ENCODE results near the gene TSFM. TPM values are rescaled to one million over a fixed set of nuclear protein-coding genes. Genes with fewer than 3 reads are reported as not detected.

TSFM gene
- total RNA-seq, 4 donors from 2014 or later, result 1.4 to 23.2 (median 18.9) TPM

DNA sequence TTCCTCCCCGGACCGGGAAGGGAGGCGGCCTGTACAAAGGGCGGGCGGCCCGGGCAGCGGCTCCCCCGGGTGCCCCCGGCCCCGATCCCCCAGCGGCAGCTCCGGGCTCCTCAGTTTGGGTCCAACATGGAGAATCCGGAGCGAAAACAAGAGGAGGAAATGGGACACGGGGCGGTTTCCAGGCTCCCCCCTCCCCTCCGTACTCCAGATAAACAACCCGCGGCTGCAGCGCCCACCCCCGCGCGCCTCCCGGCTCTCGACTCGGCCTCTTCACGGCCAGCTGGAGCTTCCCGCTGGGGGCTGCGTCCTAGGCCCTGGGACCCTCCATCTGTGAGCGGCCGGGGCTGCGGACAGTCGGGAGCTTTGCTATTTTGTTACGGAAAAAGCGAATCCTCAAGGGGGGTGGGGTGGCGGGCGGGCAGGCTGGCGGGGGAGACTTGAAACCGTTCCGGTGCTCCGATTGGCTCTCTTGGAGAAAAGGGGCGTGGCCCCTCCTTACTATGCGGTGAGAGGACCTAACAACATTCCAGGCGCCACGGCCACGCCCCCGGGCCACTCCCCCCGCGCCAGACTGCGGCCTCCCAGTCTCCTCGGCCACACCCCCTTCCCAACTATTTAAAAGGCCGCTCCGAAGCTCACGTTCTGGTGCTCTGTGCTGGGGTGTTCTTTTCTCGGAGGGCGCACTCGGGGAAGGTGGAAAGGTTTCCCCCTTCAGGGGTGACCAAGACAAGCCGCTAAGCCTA lies 64.2 kb downstream of the TSFM start, which contains the start of gene CTDSP2:
Gene CTDSP2 (minus strand): TSS at position 153 of the 743 bp plus-strand sequence. CDS start 294 bp downstream, outside the sequence.
- Histone ChIP-seq H3K27ac (peak within 1 kb of the TSS; percentile 98 to 99 (median 98)), H3K9me3 (no peaks in the 10 kb centered on the region), H3K36me3 (no peaks in the 10 kb centered on the region), H3K4me1 (peaks cover 17 to 37% (median 31%) of the 10 kb centered on the region in 4 donors), H3K27me3 (no peaks in the 10 kb centered on the region), H3K4me3 (peak within 1 kb of the TSS; percentile 66 to 98 (median 84))
- peak; percentile 100 for DNase-seq
- intact Hi-C loops (cut with DNase I; ENCODE audit: low total_unique reads), result no loop called here
- in situ Hi-C loops (cut with MboI; ENCODE audit: low pct_ligation_motif_present in 1 of 4, low pct_unique_long_range_greater_than_20kb in 1 of 4, low sequenced_read_pairs in 3 of 4), result loop anchor here in 2 of 4 donors (5.0 to 10.0 kb wide), 2 partner anchors 46 to 48 kb away; no protein-coding TSS in a partner anchor
- 1% methylated on average over 44 of the region's 58 CpGs; no CpG with 5 or more reads in 1 of the 2 donors for WGBS, 2 donors (ENCODE audit: low coverage in 1 of 2)
- peak; percentile 82 for TF ChIP-seq POLR2A (IDR thresholded peaks at IDR 0.05)
- TF ChIP-seq EP300 (IDR thresholded peaks at IDR 0.05; ENCODE audit: low read depth), result no peak
- peak; percentile 86 to 95 (median 90) for TF ChIP-seq POLR2AphosphoS5 (IDR thresholded peaks at IDR 0.05)
- TF ChIP-seq CTCF (IDR thresholded peaks at IDR 0.05), result peak in 1 of 5 experiments; percentile 26

Small RNA genes lying within 50 kb of the gene (small RNA-seq; reads per million reads assigned to genes)
- 3.2 to 10.2 (median 5.7) reads per million in 4 donors for gene MIR26A2
- gene RNU6-1083P, result 0 reads per million in 4 donors

Other genes starting within 250 kb of the TSFM start
- gene DCTN2, start 235.6 kb upstream of the TSFM start, total RNA-seq, result 100 to 1,000 TPM; 154 to 344 (median 175) TPM
- 1 to 10 TPM; 1.3 to 6.2 (median 1.6) TPM for gene KIF5A, start 232.7 kb upstream of the TSFM start, total RNA-seq
- 100 to 1,000 TPM in 1 of 4 donors, 10 to 100 TPM in 3; 38.4 to 308 (median 45.8) TPM for gene PIP4K2C, start 191.6 kb upstream of the TSFM start, total RNA-seq
- gene DTX3, start 178.0 kb upstream of the TSFM start, total RNA-seq, result 10 to 100 TPM in 1 of 4 donors, 1 to 10 TPM in 3; 8.0 to 10.9 (median 9.6) TPM
- 10 to 100 TPM in 3 of 4 donors, 1 to 10 TPM in 1; 6.6 to 35.9 (median 15.3) TPM for gene ARHGEF25, start 171.4 kb upstream of the TSFM start, total RNA-seq
- gene B4GALNT1, start 149.6 kb upstream of the TSFM start, total RNA-seq, result 1 to 10 TPM in 2 of 4 donors, under 1 TPM in 1, not detected in 1; 0.68 to 6.4 (median 2.1) TPM
- 100 to 1,000 TPM; 187 to 362 (median 249) TPM for gene OS9, start 88.7 kb upstream of the TSFM start, total RNA-seq
- 100 to 1,000 TPM in 1 of 4 donors, 1 to 10 TPM in 3; 1.2 to 125 (median 5.6) TPM for gene AGAP2, start 44.0 kb upstream of the TSFM start, total RNA-seq
- gene TSPAN31, start 37.7 kb upstream of the TSFM start, total RNA-seq, result 10 to 100 TPM; 20.6 to 73.3 (median 42.8) TPM
- 100 to 1,000 TPM in 1 of 4 donors, 10 to 100 TPM in 3; 20.9 to 194 (median 47.8) TPM for gene CDK4, start 30.5 kb upstream of the TSFM start, total RNA-seq
- 10 to 100 TPM in 2 of 4 donors, 1 to 10 TPM in 2; 1.5 to 24.1 (median 9.5) TPM for gene MARCHF9, start 27.7 kb upstream of the TSFM start, total RNA-seq
- gene CYP27B1, start 15.7 kb upstream of the TSFM start, total RNA-seq, result 1 to 10 TPM in 2 of 4 donors, under 1 TPM in 1, not detected in 1; 0.40 to 2.5 (median 2.3) TPM
- 1 to 10 TPM; 4.1 to 7.1 (median 4.5) TPM for gene METTL1, start 10.7 kb upstream of the TSFM start, total RNA-seq
- 1 to 10 TPM; 1.9 to 6.7 (median 4.3) TPM for gene EEF1AKMT3, start 10.2 kb upstream of the TSFM start, total RNA-seq
- 10 to 100 TPM in 2 of 4 donors, 1 to 10 TPM in 2; 3.0 to 21.1 (median 9.1) TPM for gene AVIL, start 35.9 kb downstream of the TSFM start, total RNA-seq
- 100 to 1,000 TPM; 174 to 268 (median 231) TPM for gene CTDSP2, start 63.9 kb downstream of the TSFM start, total RNA-seq
- 10 to 100 TPM in 3 of 4 donors, under 1 TPM in 1; 0.80 to 41.8 (median 24.5) TPM for gene ATP23, start 158.8 kb downstream of the TSFM start, total RNA-seq